GM21717 (cell line): Measurements from ENCODE around the gene TPSB2.
"Not testable (repeated sequence)": the region's sequence is repeated elsewhere in the genome, so short reads cannot be mapped to it uniquely, and the experiment has no call there.

Source experiments
- ATAC-seq: cut with Tn5 transposase; IDR thresholded peaks from one replicate; pipeline ENCODE4 v1.9.1; 2021; ENCODE audit warnings: mild to moderate bottlenecking, moderate library complexity; ENCODE audit not compliant: unreplicated experiment

TPSB2 gene

DNA sequence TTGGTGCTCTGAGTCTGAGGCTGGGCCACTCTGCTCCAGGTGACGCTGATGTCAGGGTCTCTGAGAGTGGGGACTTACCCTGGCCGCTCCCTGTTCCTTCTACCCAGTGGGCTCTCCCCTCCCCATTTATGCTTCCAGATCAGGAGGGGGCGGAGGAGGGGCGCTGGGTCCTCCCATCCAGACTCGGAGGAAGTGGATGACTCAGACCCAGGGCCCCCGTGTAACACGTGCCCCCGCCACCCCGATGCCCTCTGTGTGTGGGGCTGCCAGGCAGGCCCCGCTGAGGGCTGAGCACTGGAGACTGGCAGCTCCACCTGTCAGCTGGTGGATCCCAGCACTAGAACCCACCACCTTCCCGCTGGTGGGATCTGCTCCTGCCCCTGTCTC is at the start of gene TPSB2:
Gene TPSB2 (minus strand): TSS at position 101 of the 387 bp plus-strand sequence. CDS start 233 bp downstream, outside the sequence.
- ATAC-seq = not testable (repeated sequence)

DNA sequence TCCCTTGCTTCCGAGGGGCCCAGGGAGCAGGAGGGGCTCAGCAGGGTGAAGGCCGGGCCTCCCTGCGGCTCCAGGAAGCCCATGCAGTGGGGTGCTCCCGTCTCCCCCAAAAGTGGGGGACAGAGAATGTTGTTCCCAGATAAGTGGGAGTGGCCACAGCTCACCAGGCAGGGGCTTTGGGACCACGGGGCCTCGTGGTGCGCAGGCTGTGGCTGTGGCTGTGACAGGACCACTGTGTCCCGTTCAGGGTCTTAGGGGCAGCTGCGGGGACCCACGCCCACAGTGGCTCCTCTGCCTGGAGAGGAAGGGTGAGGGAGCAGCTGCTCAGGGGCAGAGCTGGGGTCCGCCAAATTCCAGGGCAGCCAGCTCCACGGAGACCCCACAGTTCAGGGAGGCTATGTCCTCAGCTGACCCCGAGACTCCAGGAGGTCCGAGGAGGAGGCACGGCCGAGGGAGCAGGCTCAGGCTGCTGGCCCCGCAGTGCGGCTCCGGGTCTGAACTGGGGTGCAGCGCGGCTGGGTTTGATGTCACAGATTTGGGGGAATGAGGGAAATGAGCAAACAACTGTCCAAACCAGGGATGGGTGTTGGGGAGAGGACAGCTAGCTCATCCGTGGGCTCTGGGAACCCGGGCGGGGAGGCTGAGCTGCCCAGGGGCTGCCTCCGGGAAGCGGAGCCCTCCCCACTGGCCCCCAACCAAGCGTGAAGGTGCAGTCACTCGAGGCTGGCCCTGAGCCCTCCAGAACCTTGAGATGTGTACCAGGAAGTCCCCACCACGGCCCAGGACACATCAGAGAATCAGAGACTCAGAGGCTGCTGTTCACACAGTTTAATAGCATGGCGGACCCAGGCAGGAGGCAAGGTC is 49.3 kb upstream of the TPSB2 start:
- no peak for ATAC-seq

DNA sequence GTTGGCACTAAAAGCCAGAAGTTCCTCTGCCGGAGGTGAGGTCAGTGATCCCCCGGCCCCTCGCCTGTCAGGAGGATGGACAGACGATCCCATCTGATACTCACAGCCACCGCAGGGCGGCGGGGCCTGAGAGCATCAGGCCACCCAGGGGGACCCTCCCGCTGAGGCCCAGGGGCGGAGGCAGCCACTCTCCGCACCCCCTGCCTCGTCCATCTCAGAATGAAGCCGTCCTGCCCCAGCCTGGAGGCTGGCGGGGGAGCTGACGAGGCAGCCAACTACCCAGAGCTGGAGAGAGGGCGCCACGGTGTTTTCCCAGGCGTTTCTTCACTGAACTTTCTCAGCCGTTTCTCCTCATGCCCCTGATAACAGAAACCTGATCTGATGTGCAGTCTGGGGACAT is 48.5 kb upstream of the TPSB2 start:
- ATAC-seq = no peak

DNA sequence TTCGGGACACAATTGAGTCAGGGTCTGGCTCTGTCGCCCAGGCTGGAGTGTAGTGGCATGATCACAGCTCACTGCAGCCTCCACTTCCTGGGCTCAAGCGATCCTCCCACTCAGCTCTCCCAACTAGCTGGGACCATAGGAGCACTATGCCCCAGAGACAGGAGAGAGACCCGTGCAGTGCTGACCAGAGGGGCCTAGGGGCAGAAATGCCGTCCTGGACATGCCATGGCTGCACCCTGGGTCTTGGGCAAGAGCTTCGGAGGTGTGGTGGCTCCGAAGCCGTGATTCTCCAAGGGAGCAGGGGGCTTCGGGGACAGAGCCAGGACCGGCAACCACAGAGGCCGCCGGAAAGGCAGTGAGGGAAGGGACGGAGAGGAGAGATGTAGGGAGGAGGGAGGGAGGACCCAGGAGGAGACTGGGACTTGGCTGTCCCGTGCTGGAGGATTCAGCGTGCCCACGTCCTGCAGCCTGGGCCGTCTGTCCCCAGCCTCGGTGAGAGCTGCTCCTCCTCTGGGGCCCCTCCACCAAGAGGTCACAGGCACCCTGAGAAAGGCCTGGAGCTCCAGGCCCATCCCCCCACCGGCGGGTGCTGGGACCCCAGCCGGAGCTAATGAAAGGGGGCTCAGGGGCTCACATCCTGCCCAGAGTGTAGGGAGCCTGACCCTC is 47.8 kb upstream of the TPSB2 start:
- no peak for ATAC-seq

DNA sequence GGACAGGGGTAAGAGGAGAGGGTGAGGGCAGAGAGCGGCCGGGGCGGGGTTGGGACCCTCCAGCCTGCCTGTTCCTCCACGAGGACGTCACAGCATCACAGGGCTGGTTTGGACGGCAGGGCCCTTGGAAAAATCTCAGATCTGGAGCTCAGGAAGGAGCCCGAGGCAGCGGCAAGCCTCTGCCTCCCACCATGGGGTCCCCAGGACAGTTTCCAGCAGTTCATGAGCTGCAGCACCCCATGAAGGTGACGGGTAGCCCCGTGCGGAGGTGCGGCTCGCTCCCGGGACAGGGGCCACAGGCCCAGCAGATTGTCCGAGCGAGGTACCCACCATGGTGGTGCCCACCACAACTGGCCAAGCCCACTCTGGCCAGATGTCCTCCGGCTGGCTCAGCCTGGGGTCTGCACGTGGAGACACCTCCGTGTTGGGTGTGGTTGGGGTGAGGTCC is 47.2 kb upstream of the TPSB2 start:
- no peak for ATAC-seq

DNA sequence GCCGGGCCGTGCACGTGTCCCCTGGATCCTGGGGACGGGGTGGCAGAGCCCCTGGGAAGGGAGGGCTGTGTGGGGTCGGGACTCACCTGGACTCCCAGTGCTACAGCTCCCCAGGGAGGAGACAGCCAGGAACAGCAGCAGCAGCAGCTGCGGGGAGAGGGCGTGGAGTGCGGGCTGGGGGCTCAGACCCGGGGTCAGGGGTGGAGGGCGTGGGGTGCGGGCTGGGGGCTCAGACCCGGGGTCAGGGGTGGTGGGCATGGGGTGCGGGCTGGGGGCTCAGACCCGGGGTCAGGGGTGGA is 46.5 kb upstream of the TPSB2 start:
- ATAC-seq = no peak

DNA sequence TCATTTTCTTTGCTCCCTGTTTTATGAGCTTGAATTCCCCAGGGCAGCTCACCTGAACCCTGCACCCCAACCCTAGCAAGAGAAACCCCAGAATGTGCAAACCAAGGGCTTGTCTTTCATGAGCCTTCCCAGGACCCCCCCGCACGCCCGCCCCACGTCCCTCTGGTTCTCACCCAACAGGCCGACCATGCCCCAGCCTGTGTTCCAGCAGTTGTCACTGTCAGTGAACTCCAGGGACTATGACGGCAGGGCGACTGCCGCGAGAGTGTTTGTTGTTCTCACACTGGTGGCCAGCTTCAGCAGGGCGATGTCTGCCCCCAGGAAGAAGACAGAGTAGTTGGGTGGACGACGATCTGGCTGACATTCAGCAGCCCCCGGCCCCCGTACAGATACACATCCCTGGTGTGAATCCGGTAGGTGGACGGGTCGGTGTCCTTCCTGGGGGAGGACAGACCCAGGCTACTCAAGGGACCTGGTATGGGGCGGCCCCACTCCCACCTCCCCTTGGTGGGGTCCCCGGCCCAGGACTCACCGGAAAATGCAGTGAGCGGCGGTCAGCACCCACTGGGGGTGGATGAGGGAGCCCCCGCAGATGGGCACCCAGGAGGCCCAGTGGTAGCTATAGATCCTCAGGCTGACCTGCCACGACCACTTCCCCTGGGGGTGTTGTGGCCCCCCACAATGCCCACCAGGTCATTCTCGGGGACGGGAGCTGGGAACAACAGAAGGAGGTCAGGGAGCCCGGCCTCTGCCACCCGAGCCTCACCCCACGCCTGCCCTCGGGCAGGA is 46.0 kb upstream of the TPSB2 start:
- no peak for ATAC-seq

DNA sequence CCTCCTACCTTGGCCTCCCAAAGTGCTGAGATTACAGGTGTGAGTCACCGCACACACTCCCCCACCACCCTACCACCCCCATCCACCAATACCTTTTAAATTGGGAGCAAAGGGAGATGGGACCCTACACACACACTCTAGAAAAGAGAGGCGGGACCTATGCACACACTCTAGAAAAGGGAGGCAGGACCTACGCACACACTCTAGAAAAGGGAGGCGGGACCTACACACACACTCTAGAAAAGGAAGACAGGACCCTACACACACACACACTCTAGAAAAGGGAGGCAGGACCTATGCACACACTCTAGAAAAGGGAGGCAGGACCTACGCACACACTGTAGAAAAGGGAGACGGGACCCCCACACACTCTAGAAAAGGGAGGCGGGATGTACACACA is 44.8 kb upstream of the TPSB2 start:
- ATAC-seq = no peak

DNA sequence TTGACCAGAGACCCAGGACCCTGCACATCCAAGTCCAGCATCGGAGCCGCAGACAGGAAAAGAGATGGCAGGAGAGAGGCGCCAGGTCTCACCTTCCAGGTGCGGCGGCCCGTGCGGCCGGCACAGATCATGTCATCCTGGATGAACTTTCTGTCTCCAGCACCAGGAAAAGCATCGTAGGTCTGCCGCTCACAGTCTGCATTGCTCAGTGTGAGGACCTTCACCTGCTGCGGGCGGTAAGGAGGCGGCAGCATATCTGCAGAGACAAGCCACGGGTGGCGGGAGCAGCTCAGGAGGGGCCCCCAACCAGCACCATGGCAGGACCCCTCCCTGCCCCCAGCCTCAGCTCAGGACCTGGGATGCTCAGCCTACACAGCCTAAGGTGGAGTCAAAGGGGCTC is 43.8 kb upstream of the TPSB2 start:
- ATAC-seq = no peak

DNA sequence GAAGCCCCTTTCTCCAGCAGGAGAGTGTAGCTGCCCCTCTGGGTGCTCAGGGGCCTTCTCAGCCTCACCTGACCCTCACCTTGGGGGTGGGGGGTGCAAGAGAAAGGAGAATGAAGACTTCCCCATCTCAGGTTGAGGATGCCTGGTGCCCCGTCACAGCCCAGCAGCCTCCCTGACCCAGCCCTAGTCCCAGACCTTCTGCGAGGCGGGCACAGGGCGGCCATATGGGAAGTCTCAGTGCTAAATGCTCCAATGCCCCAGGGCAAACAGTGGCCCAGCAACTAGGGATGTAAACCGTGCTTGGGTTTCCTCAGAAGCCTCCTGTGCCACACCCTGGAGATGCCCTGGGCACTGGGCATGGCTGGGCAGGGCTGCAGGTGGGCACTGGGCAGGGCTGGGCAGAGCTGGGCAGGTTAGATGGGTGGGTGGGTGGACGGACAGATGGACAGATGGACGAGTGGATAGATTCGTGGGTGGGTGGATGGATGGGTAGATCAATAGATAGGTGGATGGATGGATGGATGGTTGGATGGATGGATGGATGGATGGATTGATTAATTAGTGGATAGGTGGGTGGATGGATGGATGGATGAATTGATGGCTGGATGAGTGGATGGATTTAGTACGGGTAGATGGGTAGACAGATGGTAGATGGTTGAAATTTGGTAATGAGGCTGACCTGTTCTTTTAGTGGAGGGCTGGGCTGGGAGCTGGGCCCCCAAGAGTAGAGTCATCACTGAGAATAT is 42.6 kb upstream of the TPSB2 start:
- ATAC-seq = no peak

DNA sequence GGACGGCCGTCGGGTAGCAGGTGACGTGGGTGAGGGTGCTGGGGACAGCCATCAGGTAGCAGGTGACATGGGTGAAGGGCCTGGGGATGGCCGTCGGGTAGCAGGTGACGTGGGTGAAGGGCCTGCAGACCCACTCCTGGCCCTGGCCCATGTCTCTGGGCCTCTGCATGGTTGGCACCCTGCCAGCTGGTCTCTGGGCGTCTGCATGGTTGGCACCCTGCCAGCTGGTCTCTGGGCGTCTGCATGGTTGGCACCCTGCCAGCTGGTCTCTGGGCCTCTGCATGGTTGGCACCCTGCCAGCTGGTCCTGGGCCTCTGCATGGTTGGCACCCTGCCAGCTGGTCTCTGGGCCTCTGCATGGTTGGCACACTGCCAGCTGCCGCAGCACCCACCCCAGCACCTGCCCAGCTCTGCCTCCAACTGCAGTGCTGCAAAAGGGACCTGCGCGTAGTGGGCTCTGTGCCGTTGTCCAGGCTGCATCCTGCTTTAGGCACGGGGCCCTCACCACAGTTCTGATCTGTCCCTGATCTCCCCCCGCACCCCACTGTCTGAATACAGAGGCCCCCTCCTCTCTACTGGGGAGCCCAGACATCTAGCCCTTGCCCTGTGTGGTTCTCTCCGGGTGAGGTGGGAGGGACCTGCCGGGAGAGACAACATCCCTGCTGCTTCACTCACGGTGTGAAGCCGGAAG is 41.9 kb upstream of the TPSB2 start:
- not testable (repeated sequence) for ATAC-seq

DNA sequence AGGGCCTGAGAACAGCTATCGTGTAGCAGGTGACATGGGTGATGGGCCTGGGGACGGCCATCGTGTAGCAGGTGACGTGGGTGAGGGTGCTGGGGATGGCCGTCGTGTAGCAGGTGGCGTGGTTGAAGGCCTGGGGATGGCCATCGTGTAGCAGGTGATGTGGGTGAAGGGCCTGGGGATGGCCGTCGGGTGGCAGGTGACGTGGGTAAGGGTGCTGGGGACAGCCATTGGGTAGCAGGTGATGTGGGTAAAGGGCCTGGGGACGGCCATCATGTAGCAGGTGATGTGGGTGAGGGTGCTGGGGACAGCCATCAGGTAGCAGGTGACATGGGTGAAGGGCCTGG is 41.4 kb upstream of the TPSB2 start:
- no peak for ATAC-seq

DNA sequence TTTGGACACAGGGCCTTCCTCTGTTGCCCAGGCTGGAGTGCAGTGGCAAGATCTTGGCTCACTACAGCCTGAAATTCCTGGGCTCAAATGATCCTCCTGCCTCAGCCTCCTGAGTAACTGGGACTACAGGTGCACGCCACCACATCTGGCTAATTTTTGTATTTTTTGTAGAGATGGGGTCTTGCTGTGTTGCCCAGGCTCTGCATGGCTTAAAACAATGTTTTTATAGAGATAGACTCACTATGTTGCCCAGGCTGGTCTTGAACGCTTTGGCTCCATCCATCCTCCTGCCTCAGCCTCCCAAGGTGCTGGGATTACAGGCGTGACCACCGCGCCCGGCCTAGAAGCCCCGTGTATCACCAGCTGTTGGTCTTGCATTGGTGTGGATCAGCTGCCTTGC is 39.4 kb upstream of the TPSB2 start:
- ATAC-seq = not testable (repeated sequence)

DNA sequence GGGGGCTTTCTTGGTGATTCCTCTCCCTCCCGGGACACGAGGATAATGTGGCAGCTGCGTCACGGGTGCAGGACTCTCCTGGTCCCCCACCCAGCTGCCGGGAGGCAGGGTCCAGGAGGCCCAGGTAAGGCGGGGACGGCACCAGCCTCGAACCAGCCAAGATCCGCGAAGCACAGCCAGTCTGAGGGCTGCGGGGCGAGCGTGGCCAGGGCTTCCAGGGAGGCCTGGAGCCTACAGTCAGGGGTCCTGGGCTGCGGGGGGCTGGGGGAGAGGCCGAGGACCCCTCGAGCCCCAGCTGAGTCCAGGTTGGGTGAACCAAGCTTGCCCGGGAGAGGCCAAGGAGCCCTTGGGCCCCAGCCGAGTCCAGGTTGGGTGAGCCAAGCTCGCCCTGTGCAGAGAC is 35.8 kb upstream of the TPSB2 start:
- no peak for ATAC-seq

DNA sequence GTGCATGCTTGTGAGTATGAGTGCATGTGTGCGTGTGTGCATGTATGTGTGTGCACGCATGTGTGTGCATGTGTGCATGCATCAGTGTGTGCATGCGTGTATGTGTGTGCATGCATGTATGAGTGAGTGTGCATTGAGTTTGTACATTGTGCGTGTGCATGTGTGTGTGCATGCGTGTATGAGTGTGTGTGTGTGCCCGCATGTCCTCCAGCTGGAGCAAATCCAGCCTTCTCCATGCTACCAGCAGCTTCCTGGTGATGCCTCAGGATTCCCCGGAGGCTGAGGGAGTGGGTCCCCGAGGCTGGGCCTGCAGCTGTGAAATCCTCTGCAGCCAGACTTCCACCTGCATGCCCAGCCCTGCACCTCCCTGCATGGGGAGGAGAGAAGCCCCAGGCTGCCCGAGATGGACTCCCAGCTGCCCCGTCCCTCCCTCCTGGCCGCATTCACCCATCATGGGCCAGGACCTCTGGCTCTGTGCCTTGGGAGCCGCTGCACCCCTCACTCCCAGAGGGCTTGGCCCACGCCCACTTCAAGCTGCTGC is 35.2 kb upstream of the TPSB2 start:
- ATAC-seq = no peak

DNA sequence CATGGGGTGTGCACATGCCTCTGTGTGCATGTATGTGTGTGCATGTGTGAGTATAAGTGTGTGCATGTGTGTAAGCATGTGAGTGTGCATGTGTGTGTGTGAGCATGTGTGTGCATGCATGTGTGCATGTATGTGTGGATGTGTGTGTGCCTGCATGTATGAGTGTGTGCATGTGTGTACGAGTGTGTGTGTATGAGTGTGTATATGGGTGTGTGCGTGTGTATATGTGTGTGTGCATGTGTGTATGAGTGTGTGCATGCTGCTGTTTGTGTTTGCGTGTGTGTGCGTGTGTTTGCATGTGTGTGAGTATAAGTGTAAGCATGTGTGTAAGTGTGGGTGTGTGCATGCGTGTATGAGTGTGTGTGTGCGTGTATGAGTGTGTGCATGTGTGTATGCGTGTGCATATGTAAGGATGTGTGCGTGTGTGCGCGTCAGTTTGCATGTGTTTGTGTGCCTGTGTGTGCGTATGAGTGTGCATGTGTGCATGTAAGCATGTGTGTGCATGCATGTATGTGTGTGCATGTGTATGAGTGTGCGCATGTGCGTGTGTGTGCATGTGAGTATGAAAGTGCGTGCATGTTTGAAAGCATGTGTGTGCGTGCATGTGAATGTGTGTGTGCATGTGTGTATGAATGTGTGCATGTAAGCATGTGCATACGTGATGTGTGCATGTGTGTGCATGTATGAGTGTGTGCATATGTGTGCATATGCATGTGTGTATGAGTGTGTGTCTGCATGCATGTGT is 34.5 kb upstream of the TPSB2 start:
- ATAC-seq = no peak

DNA sequence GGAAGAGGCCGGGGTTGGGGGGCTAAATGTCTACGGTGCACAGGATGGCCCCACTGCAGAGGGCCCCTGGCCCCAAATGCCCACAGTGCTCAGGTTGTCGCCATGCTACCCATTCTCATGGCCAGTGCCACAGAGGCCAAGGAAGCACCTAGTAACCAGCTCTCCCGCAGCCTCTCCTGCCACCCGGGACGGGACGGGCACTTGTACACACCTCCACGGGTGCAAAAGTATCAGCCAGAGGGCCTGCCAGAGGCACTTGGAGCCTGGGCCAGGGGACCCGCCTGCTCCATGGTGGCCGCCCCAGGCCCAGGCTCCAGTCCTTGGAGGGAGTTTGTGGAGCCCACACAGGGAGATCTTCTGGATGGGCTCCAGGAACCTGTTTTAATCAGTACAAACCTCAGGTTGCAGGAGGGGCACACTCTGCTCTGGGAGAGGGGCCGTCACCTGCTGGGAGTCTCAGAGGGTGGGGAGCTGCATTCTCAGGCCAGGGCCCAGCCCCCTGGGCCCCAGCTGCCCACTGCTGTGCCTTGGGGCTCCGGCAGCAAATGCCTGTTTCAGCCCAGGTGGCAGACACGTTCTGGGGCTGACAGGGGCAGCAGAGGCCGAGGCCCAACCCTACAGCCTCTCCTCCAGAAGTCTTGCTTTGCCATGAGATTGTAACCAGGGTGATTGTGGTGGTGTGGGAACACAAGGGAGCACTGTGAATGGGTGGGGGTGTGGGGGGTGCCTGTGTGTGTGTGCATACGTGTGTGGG is 33.8 kb upstream of the TPSB2 start:
- ATAC-seq = no peak

DNA sequence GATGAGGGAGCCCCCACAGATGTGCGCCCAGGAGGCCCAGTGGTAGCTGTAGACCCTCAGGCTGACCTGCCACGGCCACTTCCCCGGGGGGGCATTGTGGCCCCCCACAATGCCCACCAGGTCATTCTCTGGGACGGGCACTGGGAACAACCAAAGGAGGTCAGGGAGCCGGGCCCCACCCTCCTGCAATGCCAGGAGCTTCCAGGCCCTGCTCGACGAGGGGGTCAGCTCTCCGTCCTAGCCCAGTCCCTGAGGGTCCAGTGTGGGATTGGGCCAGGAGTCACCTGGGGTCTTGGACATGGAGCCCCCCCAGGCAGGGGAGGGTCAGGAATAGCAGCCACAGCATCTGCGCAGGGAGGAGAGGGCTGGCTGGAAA is 32.9 kb upstream of the TPSB2 start:
- no peak for ATAC-seq
